Measurements from ENCODE around the gene EXOC6B. TPM values are rescaled to one million over a fixed set of nuclear protein-coding genes. Genes with fewer than 3 reads are reported as not detected.
"Not testable (repeated sequence)": the region's sequence is repeated elsewhere in the genome, so short reads cannot be mapped to it uniquely, and the experiment has no call there.

The EXOC6B gene
- total RNA-seq, 2 donors from 2014 or later: 48.2 to 65.4 TPM

DNA sequence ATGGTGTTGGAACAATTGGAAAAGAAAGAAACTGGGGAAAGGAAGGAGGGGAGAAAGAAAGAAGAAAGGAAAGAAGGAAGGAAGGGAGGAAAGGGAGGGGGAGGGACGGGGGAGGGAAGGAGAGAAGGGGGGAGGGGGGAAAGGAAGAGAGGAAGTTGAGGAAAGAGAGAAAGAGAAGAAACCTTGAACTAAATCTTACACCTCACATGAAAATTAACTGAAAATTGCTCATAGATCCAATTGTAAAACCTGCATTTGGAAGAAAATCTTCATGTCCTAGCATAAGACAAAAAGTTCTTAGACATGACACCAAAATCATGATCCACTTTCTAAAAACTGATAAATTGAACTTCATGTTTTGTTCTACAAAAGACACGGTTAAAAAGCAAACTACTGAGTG lies 163.8 kb downstream of the EXOC6B start:
- intact Hi-C loops (cut with DNase I): no loop called here
- no peak for DNase-seq (ENCODE audit: low spot score)

DNA sequence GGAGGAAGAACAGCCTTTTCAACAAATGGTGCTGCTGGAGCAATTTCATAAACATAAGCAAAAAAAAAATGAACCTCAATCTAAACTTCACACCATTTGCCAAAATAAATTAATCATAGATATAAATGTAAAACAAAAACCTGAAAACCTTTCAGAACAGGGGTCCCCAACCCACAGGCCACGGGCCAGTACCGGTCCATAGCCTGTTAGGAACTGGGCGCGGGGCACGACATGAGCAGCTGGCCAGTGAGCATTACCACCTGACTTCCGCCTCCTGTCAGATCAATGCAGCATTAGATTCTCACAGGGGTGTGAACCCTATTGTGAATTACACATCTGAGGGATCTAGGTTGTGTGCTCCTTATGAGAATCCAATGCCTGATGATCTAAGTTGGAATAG lies 176.0 kb downstream of the EXOC6B start:
- no peak for DNase-seq (ENCODE audit: low spot score)
- intact Hi-C loops (cut with DNase I): no loop called here

GRCh38 chr2:72641221-72641620 lies 184.6 kb downstream of the EXOC6B start:
- intact Hi-C loops (cut with DNase I); DNase-seq (ENCODE audit: low spot score): not testable (repeated sequence)

DNA sequence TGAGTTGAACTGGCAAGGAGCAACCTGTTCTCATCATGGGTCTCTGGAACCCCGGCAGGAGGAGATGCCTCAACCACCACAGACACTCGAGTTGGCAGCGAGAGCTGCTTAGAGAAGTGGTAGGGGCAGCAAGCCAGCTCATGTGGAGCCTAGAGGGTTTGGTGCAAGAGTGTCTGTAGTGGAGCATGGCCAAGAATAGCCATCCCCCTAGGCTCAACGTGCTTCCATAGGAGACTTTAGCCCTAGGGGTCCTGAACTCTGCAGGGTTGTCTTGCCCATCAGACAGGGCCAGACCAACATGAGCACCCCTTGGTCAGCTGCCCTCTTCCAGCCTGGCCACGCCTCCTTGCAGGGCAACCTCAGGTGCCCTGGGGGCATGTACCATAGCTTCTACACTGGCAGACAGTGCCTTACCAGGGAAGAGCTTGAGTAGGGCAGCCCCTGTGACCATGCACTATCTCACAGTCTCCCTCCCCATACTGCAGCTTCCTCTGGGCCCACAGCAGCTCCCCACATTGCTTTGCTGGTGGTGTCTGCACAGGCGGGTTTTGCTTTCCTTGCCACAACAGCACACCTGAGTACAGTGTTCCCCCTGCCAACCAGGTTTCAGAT lies 187.1 kb downstream of the EXOC6B start:
- intact Hi-C loops (cut with DNase I): no loop called here
- DNase-seq (ENCODE audit: low spot score): no peak

DNA sequence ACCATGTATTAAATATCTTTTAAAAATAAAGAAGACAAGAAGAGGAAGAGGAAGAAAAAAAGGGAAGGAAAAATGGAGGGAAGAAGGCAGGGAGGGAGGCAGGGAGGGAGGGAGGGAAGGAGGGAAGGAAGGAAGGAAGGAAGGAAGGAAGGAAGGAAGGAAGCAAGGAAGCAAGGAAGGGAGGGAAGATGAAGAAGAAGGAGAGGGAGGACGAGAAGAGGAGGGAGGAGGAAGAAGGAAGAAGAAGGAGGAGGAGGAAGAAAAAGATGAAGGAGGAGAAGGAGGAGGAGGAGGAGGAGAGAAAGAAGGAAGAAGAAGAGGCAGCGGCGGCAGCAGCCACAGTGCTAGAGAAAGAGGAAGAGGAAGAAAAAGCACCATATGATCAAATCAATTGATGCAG lies 189.6 kb downstream of the EXOC6B start:
- intact Hi-C loops (cut with DNase I): no loop called here
- no peak for DNase-seq (ENCODE audit: low spot score)

- intact Hi-C loops (cut with DNase I): no loop called here
- DNase-seq (ENCODE audit: low spot score): no peak
Observed at GRCh38 chr2:72630767-72631166, 195.1 kb downstream of the EXOC6B start.

GRCh38 chr2:72629062-72629461 lies 196.8 kb downstream of the EXOC6B start:
- no peak for DNase-seq (ENCODE audit: low spot score)
- intact Hi-C loops (cut with DNase I): no loop called here

DNA sequence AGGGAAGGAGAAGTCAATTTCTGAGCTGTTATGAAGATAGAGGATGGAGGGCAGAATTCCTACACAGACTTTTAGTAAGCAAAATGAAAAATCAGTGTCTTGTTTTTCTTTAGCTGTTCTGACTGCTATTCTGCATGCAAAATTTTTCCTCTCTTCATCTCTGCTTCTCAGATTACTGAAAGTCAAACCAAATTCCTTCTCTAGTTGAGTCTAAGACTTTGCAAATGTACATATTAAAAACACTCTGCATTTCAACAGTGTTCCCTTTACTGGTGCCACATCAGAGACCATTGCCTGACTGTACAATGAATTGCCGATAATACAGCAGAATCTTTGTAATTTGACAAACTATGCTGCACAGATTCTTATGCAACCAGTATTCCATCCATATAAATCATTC lies 198.8 kb downstream of the EXOC6B start:
- no peak for DNase-seq (ENCODE audit: low spot score)
- intact Hi-C loops (cut with DNase I): no loop called here

- no peak for DNase-seq (ENCODE audit: low spot score)
- intact Hi-C loops (cut with DNase I): no loop called here
Observed at GRCh38 chr2:72625366-72625765, 200.5 kb downstream of the EXOC6B start.

DNA sequence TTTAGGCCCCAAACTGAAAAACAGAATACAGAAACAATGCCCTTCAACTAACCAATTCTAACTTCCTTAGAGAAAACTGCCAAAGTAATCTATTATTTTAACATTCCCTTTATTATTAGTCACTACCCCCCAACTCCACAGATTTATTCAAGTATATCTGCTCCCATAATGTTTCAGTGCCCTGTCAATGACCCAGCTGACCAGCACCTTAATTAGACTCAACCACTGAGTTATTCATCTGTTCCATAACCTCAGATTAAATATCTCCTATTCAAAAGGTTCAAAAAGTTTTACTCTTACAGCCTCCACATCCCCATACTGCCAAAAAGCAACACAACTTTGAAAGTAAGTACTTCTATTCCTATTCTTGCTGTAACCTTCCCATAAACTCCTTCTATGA lies 202.4 kb downstream of the EXOC6B start:
- intact Hi-C loops (cut with DNase I): no loop called here
- no peak for DNase-seq (ENCODE audit: low spot score)

DNA sequence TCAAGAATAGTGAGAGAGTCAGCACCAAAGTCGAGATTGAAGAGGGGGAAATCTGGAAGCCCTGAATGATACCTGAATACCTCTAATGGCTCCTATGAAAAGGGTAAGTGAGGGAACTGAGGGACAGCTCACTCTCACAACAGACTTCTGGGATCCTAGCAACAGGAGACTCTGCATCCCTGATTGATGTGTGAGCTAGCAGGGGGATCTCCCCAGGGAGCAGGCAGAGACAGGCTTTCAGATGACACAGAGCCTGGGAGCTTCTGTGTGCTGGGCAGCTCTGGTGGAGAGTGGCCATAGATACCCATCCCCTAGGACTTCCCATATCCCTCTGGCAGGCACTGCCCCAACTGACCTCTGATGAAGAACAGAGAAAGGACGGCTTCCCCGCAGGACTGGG lies 206.2 kb downstream of the EXOC6B start:
- intact Hi-C loops (cut with DNase I): no loop called here
- no peak for DNase-seq (ENCODE audit: low spot score)

DNA sequence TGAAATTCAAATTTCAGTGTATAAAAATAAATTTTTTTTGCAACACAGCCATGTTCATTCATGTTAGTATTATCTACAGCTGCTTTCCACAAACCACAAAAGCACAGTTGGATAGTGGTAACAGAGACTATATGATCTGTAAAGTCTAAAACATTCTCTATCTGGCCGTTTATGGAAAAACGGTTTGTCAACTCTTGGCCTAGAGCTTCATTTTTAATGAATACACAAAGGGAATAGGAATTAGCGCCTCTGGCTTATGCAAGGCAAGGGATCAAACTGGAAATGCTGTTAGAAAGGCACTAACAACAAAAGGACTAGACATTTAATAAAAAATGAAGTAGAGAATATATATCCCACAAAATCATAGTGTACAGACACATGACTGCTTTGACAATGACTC lies 211.9 kb downstream of the EXOC6B start:
- DNase-seq (ENCODE audit: low spot score): no peak
- intact Hi-C loops (cut with DNase I): no loop called here

DNA sequence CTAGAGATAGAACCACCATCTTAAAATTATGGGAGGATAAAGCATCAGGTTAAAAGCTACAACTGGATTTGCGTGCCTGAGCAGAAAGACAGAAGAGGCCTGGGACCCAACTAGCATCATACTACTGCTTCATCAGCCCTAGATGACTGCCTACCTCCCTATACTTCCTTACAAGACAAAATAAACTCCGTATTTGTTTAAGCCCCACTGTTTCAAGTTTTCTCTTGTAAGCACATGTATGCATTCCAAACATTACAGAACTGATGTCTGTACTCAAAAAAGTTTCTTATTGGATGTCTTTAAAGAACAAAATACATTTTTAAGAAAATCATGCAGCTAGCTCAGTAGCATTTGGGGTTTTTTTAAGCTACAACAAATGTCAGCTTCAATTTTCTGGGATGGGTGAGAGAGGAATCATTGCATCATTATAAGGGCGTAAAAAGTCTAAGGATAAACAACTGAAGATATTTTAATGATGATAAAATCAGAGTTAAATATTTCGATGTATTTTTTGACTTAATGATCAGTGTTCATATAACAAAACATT lies 213.1 kb downstream of the EXOC6B start:
- intact Hi-C loops (cut with DNase I): no loop called here
- no peak for DNase-seq (ENCODE audit: low spot score)

- DNase-seq (ENCODE audit: low spot score): no peak
- intact Hi-C loops (cut with DNase I): no loop called here
Observed at GRCh38 chr2:72607189-72607588, 218.6 kb downstream of the EXOC6B start.

DNA sequence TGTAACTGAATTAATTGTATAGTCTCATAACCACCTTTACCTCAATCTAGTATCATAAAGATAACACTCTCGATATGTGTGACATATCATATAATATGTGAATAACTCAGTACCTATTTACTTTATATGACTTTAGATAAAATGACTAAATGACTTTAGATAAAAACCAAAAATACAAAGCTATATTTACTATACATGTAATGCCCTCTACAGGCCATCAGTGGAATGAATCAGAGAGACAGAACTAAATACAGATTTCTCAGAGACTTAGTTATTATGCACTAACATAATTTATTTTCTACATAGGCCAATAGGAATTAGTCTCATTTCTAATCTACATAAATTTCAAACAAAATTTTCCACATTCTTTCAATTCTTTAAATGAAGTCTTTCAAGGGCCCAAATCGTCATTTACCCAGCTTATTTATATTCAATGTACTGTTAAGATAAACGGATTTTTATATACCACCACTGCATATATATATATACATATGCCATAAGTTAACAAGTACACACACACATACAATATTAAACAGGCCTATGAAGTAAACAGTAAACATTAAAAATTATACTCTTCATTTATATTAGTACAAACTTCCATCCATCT lies 219.9 kb downstream of the EXOC6B start:
- intact Hi-C loops (cut with DNase I): no loop called here
- no peak for DNase-seq (ENCODE audit: low spot score)

- no peak for DNase-seq (ENCODE audit: low spot score)
- intact Hi-C loops (cut with DNase I): no loop called here
Observed at GRCh38 chr2:72604468-72604867, 221.4 kb downstream of the EXOC6B start.

GRCh38 chr2:72603481-72603880 lies 222.4 kb downstream of the EXOC6B start:
- intact Hi-C loops (cut with DNase I): no loop called here
- no peak for DNase-seq (ENCODE audit: low spot score)

- DNase-seq (ENCODE audit: low spot score): no peak
- intact Hi-C loops (cut with DNase I): no loop called here
Observed at GRCh38 chr2:72602711-72603110, 223.1 kb downstream of the EXOC6B start.

DNA sequence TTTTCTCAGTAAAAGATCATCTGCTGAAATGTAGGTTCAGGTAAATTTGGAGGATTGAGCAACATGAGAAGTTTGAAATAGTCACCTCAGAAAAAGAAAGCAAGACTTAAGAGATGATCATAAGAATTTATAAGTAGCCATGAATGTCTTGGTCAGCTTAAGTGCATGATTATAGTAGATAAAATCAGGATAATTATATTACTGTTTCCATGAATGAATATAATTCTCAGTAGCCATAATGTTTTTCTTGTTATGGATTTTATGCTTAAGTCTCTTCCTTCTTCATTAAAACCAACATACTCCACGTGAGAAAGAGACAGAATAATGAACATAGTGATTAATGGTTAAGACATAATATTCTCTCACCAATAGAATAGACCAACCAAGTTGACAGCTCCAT lies 223.7 kb downstream of the EXOC6B start:
- no peak for DNase-seq (ENCODE audit: low spot score)
- intact Hi-C loops (cut with DNase I): no loop called here

DNA sequence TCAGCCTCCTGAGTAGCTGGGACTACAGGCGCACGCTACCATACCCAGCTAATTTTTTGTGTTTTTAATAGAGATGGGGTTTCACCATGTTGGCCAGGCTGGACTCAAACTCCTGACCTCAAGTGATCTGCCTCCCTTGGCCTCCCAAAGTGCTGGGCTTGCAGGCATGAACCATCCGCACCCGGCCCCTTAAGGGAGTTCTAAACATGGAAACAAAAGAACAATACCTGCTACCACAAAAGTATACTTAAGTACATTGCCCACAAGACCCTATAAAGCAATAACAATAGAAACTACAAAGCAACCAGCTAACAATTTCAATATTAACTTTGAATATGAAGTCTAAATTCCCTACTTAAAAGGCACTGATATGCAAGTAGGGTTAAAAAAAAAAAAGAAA lies 242.0 kb downstream of the EXOC6B start:
- intact Hi-C loops (cut with DNase I); DNase-seq (ENCODE audit: low spot score): not testable (repeated sequence)

DNA sequence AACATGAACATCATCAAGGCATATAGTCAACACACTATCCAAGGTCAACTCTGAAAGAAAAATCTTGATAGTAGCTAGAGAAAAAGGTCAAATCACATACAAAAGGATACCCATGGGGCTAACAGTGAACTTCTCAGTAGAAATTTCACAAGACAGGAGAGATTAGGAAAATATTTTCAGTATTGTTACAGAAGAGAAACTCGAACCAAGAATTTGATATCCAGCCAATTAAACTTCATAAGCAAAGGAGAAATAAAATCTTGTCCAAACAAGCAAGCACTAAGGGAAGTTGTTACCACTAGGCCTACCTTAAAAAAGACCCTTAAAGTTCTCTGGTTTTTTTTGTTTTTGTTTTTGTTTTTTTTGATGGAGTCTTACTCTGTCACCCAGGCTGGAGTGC lies 242.5 kb downstream of the EXOC6B start:
- no peak for DNase-seq (ENCODE audit: low spot score)
- intact Hi-C loops (cut with DNase I): no loop called here
